Subcutaneous adipose tissue (tissue), 4 donors: ENCODE measurements around the gene MATN1. TPM values are rescaled to one million over a fixed set of nuclear protein-coding genes. Genes with fewer than 3 reads are reported as not detected.

Experiments used
- CTCF ChIP-seq: fragments of 450-650 bp; IDR thresholded peaks from one replicate; pipeline ENCODE4 v1.5.1; 2016; ENCODE audit warnings: low read depth, mild to moderate bottlenecking, control low read depth, antibody characterized with exemption, moderate library complexity
- total RNA-seq, 4 donors: library from RNA; depleted of rRNA; stranded (reverse); fragments of >200 nt; gene quantifications; one replicate each; pipeline ENCODE4 v1.1.0, GENCODE V29; 2016

The MATN1 gene
- total RNA-seq, 4 donors from 2014 or later = not detected

DNA sequence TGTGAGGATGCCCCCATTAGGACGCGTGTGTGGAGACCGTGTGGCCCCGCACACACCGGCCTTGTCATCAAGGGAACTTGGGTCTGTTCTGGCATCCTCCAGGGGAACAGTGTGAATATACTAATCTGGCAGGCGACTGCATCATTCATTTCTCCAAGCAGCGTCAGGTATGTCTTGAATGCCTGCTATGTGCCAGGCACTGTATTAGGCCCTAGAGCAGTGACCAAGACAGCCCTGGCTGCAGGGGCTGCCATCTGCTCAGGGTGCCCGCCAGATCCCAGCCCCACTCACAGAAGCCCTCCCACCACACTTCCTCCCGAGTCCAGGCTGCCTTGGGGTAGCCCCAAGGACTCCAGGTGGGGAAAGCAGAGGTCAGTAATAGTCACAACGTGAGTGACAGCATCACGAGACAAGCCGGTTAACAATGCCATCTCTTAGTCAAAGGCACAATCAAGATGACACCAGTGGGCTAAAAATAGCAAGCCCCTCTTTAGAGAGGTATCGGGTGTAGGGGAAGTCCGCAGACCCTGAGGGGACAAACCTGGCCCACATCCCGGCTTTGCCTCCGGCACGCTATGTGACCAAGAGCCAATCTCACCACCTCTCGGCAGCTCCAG lies 41.7 kb upstream of the MATN1 start:
- TF ChIP-seq CTCF = no peak

DNA sequence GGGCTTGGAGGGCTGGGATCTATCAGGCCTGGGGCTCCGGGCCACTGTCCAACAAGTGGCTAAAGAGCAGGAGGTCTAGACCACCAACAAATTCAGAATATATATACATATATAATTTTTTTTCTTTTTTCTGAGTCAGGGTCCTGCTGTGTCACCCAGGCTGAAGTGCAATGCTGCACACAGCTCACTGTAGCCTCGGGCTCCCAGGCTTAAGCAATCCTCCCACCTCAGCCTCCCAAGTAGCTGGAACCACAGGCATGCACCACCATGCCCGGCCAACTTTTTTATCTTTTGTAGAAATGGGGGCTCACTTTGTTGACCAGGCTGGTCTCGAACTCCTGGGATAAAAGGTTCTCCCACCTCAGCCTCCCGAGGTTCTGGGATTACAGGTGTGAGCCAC lies 41.0 kb upstream of the MATN1 start:
- TF ChIP-seq CTCF = no peak

DNA sequence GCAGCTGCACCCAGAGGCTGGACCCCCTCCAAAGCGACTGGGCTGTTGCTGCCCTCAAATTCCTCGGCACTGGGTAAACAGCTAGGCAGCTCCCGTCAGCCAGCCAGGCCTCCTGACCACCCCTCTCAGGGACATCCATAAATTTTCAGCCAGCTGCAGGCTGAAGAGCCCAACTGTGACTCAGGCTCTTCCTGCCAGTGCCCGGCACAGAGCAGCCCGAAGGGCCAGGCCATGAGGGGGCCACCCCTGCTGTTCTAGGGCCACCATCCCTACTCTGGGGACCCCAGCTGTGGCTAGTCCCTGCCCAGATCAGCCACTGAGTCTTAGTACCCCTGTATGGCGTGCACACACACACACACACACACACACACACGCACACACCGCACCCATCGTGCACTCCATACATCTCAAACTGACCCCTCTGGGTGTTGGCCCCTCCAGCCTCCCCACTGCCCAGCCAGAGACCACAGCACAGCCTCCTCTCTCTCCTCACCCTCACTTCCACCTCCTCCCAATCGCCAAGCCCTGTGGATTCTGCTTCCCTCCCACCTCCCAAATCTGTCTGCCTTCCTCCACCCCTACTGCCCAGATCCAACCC lies 40.4 kb upstream of the MATN1 start:
- TF ChIP-seq CTCF = no peak

GRCh38 chr1:30762930-30763650 lies 39.7 kb upstream of the MATN1 start:
- no peak for TF ChIP-seq CTCF

DNA sequence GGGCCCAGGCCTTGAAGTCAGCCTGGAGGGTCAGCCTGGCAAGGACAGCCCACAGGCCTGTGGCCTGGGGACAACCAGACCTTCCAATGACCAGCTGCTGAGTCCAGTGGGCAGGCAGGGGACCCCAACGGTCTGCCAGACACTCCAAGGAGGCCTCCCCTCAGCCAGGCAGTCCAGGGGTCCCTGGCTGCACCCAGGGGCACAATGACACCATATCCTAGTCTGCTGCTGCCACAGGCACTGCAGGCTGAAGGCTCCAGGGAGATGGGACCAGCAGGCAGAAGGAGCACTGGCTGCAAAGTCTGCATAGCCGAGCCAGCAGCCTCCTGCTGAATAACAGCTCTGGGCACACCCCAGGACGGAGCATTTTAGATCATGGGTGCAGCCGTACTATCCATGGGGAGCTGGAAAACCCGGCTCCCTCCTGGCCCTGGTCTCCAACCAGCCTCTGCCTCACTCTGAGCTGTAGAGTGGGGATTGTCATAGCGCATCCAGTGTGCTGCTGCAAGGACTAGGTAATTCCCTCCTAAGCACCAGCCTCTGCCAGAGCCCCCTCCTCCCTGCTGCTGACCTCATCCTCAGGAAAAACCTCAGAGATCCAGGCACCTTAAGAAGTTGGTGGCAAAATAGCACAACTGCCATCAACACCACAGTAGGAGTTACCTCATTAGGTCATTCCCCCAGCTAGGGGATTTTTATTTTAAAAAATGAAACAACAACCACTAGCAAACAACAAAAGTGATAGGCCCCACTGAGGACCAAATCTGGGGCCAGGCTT lies 39.0 kb upstream of the MATN1 start:
- TF ChIP-seq CTCF = no peak

GRCh38 chr1:30761381-30762151 lies 38.2 kb upstream of the MATN1 start:
- no peak for TF ChIP-seq CTCF
